ENCODE data around the gene CCHCR1.

CCHCR1 gene

GRCh38 chr6:31092769-31093505 lies 64.7 kb downstream of the CCHCR1 start:
- H3K27me3 ChIP-seq (ENCODE audit: insufficient read depth, low read depth, severe bottlenecking): no peaks in the 10 kb centered on the region
- no peak for DNase-seq
- no peaks in the 10 kb centered on the region for H3K9me3 ChIP-seq (ENCODE audit: severe bottlenecking)
- no peaks in the 10 kb centered on the region for H3K36me3 ChIP-seq
- TF ChIP-seq, protein P1, sequence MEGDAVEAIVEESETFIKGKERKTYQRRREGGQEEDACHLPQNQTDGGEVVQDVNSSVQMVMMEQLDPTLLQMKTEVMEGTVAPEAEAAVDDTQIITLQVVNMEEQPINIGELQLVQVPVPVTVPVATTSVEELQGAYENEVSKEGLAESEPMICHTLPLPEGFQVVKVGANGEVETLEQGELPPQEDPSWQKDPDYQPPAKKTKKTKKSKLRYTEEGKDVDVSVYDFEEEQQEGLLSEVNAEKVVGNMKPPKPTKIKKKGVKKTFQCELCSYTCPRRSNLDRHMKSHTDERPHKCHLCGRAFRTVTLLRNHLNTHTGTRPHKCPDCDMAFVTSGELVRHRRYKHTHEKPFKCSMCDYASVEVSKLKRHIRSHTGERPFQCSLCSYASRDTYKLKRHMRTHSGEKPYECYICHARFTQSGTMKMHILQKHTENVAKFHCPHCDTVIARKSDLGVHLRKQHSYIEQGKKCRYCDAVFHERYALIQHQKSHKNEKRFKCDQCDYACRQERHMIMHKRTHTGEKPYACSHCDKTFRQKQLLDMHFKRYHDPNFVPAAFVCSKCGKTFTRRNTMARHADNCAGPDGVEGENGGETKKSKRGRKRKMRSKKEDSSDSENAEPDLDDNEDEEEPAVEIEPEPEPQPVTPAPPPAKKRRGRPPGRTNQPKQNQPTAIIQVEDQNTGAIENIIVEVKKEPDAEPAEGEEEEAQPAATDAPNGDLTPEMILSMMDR (IDR thresholded peaks at IDR 0.05; ENCODE audit: low read depth, low read length): no peak
- no peak overlapping the region for H3K27ac ChIP-seq
- H3K4me3 ChIP-seq (ENCODE audit: low read depth, low read length): no peak overlapping the region
